Measurements from ENCODE around the gene TLCD1. TPM values are rescaled to one million over a fixed set of nuclear protein-coding genes. Genes with fewer than 3 reads are reported as not detected.

The TLCD1 gene
- polyA plus RNA-seq, 4 donors = 2.9 to 18.8 (median 16.3) TPM

DNA sequence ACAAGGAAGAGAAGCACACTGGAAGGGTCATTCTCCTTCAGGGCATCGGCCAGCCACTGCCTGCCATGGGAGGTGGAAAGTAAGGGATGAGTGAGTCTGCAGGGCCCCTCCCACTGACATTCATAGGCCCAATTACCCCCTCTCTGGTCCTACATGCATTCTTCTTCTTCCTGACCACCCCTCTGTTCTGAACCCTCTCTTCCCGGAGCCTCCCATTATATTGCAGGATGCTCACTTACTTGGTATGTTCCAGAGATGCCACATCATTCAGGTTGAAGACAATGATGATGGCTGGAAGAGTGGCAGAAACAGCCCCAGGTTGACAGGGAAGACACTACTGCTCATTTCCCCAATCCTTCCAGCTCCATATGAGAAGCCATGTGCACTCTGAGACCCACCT, 10.8 kb downstream of the TLCD1 start:
- no peak for DNase-seq (ENCODE audit: low read depth in 4 of 4, low spot score in 3 of 4)

DNA sequence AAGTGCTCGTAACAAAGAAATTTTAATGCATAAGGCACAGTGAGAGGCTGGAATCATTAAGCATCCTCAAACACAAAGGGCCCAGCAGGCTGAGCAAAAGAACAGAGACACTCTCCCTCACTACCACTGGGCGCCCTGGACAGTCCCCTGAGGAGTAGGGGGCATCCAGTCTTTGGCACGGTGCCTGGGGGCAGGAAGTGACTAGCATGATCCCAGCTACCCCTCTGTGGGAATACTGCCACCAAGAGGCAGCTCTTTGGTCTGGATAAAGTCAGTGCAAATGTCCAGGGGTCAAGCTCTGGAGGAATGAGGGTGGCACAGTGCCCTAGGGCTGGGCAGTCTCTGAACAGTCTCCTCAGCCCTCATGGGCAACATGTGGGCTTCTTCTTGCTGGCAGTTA, 11.8 kb downstream of the TLCD1 start:
- no peak for DNase-seq (ENCODE audit: low read depth in 4 of 4, low spot score in 3 of 4)

GRCh38 chr17:28712705-28713415, 13.2 kb downstream of the TLCD1 start:
- DNase-seq (ENCODE audit: low read depth in 4 of 4, low spot score in 3 of 4) = no peak

GRCh38 chr17:28712032-28712704, 13.9 kb downstream of the TLCD1 start:
- no peak for DNase-seq (ENCODE audit: low read depth in 4 of 4, low spot score in 3 of 4)

DNA sequence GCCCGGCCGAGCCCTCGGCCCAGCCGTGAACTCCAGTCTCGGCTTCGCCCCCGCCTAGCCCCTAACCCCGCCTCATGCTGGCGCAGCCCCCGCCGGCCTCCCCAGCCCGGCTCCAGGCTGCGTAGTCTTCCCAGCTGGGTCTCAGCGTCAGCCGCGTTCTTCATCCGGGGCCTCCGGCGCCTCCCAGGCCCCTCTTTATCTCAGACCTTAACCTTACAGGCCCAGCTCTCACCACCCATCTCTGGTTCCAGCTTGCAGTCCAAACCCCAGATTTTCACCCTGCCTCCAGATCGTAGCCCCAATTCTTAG, 14.4 kb downstream of the TLCD1 start, which contains the start of gene PROCA1:
TSS of gene PROCA1 (minus strand) at position 166 of the 309 bp plus-strand sequence. CDS start 228 bp downstream, outside the sequence.
- no peak for DNase-seq (ENCODE audit: low read depth in 4 of 4, low spot score in 3 of 4)

DNA sequence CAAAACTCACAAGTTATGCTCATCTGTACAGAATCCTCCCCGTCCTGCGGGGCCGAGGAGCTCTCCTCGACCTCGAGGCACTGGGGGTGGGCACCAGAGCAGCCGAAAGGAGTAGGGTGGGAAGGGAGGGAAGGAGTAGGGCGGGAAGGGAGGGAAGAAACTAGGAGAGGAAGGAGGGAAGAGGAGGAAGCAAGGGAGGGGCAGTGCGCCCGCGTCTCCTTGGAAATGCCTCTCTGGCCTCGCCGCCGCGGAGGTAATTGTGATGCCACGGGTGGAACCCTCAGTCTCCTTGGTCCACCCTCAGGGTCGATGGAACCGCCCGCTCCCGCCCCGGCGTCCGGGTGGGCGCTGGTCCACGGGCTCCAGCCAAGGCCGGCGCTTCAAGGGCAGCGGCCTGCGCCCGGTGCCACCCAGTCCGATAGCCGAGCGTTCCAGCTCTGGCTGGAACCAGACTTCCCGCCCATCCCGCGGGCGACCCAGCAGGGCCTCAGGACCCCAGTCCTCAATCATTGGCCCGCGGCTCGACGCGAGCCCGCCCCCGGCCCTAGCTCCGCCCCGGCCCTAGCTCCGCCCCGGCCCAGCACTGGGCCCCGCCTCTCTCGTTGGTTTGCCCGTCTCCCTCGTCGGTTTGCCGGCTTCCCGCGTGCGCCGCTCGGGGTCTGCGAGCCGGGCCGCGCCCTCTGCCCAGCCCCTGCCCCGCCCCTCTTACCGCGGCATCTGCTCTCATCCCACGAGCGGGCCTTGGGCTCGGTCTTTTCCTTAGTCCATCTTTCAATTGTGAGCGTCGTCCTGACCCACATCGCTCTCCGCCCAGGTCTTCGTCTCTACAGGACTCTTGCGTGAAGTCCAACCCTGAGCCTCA, 14.9 kb downstream of the TLCD1 start:
- DNase-seq (ENCODE audit: low read depth in 4 of 4, low spot score in 3 of 4) = peak in 2 of 4 donors; percentile 80 to 83

- DNase-seq (ENCODE audit: low read depth in 4 of 4, low spot score in 3 of 4) = no peak
Observed at GRCh38 chr17:28707339-28707720, 18.7 kb downstream of the TLCD1 start.

- DNase-seq (ENCODE audit: low read depth in 4 of 4, low spot score in 3 of 4) = no peak
Observed at GRCh38 chr17:28706471-28707338, 19.3 kb downstream of the TLCD1 start.

- no peak for DNase-seq (ENCODE audit: low read depth in 4 of 4, low spot score in 3 of 4)
Observed at GRCh38 chr17:28705728-28706334, 20.2 kb downstream of the TLCD1 start.

DNA sequence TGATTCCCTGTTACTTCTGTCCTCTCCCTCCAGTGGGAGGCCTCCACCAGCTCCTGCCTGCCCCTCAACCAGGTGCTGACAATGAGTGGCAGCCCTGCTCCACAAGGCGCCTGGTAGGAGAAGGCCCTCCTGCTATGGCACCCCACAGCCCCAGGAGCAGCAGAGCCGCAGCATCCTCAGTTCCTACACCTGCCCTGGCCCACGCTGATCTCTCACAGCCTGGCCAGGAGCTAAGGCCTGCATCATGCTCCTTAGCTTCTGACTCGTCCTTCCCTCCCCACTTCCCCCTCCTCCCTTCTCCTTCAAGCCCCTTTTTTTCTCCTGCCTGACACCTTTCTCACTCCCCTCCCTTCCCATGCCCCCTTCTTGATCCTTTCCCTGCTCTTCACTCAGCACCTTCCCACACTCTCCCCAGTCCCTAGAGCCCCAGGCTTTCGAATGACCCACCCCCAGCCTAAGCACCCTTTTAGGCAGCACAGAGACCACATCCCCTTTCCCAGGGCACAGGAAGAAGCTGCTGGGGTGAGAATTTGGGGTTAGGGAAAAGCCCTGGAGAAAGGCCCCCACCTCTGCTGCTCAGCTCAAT, 20.9 kb downstream of the TLCD1 start:
- no peak for DNase-seq (ENCODE audit: low read depth in 4 of 4, low spot score in 3 of 4)

GRCh38 chr17:28704219-28704858, 21.7 kb downstream of the TLCD1 start:
- no peak for DNase-seq (ENCODE audit: low read depth in 4 of 4, low spot score in 3 of 4)

GRCh38 chr17:28703552-28704218, 22.3 kb downstream of the TLCD1 start:
- no peak for DNase-seq (ENCODE audit: low read depth in 4 of 4, low spot score in 3 of 4)

DNA sequence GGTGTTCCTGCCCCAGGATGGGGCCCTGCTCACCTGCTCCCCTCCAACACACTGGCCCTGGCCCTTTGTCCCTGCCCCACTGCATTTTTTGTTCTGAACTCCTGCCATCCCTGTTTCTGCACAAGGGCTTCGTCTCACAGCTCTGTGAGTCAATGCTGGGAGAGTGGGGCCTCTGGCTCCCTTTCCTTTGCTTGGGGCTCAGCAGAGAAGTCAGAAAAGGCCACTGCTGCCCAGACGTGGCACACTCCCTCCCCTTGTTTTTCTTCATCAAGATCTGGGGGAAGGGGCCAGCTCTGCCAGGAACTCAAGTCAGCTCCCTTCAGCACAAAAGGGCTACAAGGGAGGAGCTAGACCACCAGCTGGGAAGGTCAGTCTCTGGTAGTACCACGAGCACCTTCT, 23.3 kb downstream of the TLCD1 start:
- DNase-seq (ENCODE audit: low read depth in 4 of 4, low spot score in 3 of 4) = no peak

DNA sequence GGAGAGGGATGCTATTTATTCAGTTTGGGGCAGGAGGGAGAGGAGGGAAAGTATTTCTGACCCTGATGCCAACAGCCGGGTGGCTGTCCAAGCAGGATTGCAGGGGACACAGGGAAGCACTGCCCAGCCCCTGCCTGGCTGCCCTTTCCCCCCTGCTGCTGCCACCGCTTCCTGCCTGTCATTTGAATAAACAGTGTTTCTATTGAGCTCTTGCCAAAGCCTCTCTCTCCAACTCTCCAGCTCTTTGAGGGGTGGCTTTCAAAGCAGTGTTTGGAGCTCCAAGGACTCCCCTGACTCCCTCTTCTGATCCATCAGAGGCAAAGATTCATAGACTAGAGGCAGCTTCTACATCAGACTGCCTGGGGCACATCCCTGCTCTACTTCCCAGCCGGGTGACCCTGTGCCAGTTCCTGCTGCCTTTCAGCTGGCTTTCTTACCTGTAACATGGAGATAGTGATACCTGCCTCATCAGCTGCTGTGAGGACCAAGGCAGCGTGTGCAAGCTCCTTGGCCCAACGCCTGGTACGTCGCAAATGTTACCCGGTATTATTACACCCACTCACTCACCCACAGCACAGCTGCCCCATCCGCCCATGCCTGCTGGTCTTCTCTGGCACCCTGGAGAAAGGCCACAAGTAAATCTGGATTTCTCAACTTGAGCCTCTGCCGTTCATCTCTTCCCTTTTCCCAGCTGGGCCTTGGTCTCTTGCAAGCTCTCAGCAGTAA, 23.8 kb downstream of the TLCD1 start:
- DNase-seq (ENCODE audit: low read depth in 4 of 4, low spot score in 3 of 4) = no peak

DNA sequence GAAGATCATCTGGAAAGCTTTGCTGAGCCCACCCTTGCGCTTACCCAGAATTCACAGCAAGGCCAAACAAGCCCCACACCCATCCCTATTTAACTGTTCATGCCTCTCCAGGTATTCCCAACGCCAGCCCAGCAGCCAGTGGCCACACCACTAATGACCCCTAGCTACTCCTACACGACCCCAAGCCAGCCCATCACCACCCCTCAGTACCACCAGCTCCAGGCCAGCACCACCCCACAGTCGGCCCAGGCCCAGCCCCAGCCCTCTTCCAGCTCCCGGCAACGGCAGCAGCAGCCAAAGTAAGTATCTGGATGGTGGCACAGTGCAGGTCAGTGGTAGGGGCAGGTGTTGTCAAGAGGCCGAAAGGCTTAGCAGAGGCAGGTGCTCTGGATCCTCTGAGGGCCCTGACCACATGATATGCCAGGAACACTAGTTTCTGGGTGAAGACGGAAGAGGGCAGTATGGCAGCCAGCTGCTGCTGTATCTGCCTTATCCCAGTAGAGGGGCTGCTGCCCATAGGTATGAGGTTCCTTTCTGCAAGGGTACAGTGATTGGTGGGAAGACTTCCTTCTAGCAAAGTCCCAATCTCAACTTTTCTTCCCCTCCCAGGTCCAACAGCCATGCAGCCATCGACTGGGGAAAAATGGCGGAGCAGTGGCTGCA, 25.1 kb downstream of the TLCD1 start:
- DNase-seq (ENCODE audit: low read depth in 4 of 4, low spot score in 3 of 4) = no peak

GRCh38 chr17:28700278-28700677, 25.8 kb downstream of the TLCD1 start:
- no peak for DNase-seq (ENCODE audit: low read depth in 4 of 4, low spot score in 3 of 4)

DNA sequence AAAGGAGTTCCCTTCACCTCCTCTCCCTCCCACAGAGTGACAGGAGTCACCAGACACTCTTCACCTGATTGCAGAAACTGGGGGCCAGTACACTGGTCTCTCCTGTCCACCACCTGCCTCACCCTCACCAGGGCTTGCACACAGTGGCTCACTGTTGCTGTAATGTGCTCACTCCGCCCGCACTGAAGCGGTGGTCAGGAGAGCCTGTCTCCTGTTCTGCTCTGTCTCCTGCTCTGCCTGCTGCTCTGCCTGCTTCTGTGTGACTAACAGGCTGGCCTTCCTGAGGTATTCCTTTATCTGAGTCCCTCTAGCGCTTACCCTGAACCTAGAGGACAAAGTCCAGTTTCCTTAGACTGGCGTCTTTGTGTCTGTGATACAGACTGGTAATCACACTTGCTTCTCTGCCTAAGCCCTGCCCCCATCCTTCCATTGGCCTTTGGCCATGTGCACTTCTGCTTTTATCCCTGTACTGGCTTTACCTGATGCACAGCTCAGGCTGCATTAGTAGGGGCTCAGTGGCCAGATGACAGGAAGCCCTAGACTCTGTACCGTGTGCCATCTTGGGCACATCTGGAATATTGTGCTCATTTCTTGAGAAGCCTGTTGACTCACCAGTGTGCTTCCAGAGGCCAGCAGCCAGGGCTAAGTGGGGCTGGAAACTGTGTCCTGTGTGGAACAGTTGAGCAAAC, 27.6 kb downstream of the TLCD1 start:
- no peak for DNase-seq (ENCODE audit: low read depth in 4 of 4, low spot score in 3 of 4)

Measured in left renal pelvis (tissue), 4 donors.